Ishikawa (cell line): ENCODE results near the gene SLCO3A1.

Source experiments
- CEBPB ChIP-seq: IDR thresholded peaks from 2 replicates; pipeline ENCODE4 v1.6.1; 2012
- CREB1 ChIP-seq: IDR thresholded peaks from 2 replicates; pipeline ENCODE4 v1.6.1; 2012; ENCODE audit warnings: low read depth
- EGR1 ChIP-seq: IDR thresholded peaks from 2 replicates; pipeline ENCODE4 v1.6.1; 2012
- EP300 ChIP-seq: IDR thresholded peaks from 2 replicates; pipeline ENCODE4 v1.6.1; 2012; ENCODE audit warnings: borderline replicate concordance
- FOXM1 ChIP-seq: IDR thresholded peaks from 2 replicates; pipeline ENCODE4 v1.6.1; 2012; ENCODE audit warnings: low read depth, borderline replicate concordance
- NFIC ChIP-seq: IDR thresholded peaks from 2 replicates; pipeline ENCODE4 v1.6.1; 2012
- RAD21 ChIP-seq: IDR thresholded peaks from 2 replicates; pipeline ENCODE4 v1.6.1; 2012; ENCODE audit warnings: low read depth
- TAF1 ChIP-seq: IDR thresholded peaks from 2 replicates; pipeline ENCODE4 v1.6.1; 2012; ENCODE audit warnings: low read depth, mild to moderate bottlenecking
- TCF12 ChIP-seq: IDR thresholded peaks from 2 replicates; pipeline ENCODE4 v1.6.1; 2012; ENCODE audit warnings: low read depth
- TEAD4 ChIP-seq: IDR thresholded peaks from 2 replicates; pipeline ENCODE4 v1.6.1; 2012
- YY1 ChIP-seq: IDR thresholded peaks from 2 replicates; pipeline ENCODE4 v1.6.1; 2012; ENCODE audit warnings: low read depth
- ZBTB7A ChIP-seq: IDR thresholded peaks from 2 replicates; pipeline ENCODE4 v1.6.1; 2012; ENCODE audit warnings: low read depth
- TF ChIP-seq, protein P1 (sequence below): IDR thresholded peaks from 2 replicates; pipeline ENCODE4 v1.6.1; 2012; ENCODE audit warnings: low read depth, mild to moderate bottlenecking
- TF ChIP-seq, protein P2 (sequence below): IDR thresholded peaks from 2 replicates; pipeline ENCODE4 v1.6.1; 2012
- TF ChIP-seq, protein P3 (sequence below): IDR thresholded peaks from 2 replicates; pipeline ENCODE4 v1.6.1; 2012

SLCO3A1 gene

DNA sequence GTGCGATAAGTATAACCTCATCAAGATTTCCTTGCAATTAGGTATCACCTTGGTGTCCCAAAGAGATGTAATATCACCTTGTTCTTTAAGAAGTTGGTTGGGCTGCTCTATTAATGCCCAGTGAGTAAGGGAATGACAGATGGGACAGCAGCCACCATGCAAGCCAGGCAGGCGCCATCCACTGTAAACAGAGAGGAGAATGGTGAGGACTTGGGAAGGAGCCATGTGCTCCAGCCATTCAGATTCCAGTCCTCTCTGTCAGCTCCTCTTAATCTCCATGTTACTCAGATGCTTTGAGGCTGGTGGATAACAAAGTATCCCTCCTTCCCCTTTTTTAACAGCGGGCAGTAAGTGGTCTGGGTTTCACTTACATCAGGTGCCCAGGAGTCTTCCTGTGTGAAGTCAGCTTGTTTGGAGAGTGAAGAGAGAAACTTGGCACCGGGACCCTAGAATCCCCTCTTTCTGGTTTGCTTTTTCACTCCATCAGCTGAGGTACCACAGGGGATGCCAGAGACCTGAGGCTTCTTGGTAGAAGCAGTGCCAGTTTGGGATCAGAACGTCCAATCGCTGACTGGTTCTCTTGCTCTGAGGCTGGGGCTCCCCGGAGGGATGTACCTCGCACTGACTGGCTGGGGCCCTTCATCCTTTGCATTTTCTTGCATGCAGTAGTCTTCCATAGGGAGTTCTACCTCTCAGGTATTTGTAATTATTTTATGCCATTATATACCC is 29.5 kb downstream of the SLCO3A1 start:
- TF ChIP-seq EP300 (no peak), ZBTB7A (no peak), TAF1 (no peak), CEBPB (no peak), TCF12 (no peak), RAD21 (no peak), FOXM1 (no peak), CREB1 (no peak), EGR1 (no peak), TEAD4 (no peak), NFIC (no peak)
- TF ChIP-seq, protein P1, sequence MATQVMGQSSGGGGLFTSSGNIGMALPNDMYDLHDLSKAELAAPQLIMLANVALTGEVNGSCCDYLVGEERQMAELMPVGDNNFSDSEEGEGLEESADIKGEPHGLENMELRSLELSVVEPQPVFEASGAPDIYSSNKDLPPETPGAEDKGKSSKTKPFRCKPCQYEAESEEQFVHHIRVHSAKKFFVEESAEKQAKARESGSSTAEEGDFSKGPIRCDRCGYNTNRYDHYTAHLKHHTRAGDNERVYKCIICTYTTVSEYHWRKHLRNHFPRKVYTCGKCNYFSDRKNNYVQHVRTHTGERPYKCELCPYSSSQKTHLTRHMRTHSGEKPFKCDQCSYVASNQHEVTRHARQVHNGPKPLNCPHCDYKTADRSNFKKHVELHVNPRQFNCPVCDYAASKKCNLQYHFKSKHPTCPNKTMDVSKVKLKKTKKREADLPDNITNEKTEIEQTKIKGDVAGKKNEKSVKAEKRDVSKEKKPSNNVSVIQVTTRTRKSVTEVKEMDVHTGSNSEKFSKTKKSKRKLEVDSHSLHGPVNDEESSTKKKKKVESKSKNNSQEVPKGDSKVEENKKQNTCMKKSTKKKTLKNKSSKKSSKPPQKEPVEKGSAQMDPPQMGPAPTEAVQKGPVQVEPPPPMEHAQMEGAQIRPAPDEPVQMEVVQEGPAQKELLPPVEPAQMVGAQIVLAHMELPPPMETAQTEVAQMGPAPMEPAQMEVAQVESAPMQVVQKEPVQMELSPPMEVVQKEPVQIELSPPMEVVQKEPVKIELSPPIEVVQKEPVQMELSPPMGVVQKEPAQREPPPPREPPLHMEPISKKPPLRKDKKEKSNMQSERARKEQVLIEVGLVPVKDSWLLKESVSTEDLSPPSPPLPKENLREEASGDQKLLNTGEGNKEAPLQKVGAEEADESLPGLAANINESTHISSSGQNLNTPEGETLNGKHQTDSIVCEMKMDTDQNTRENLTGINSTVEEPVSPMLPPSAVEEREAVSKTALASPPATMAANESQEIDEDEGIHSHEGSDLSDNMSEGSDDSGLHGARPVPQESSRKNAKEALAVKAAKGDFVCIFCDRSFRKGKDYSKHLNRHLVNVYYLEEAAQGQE = no peak
- TF ChIP-seq, protein P2, sequence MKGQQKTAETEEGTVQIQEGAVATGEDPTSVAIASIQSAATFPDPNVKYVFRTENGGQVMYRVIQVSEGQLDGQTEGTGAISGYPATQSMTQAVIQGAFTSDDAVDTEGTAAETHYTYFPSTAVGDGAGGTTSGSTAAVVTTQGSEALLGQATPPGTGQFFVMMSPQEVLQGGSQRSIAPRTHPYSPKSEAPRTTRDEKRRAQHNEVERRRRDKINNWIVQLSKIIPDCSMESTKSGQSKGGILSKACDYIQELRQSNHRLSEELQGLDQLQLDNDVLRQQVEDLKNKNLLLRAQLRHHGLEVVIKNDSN = no peak
- TF ChIP-seq, protein P3, sequence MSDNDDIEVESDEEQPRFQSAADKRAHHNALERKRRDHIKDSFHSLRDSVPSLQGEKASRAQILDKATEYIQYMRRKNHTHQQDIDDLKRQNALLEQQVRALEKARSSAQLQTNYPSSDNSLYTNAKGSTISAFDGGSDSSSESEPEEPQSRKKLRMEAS = no peak

DNA sequence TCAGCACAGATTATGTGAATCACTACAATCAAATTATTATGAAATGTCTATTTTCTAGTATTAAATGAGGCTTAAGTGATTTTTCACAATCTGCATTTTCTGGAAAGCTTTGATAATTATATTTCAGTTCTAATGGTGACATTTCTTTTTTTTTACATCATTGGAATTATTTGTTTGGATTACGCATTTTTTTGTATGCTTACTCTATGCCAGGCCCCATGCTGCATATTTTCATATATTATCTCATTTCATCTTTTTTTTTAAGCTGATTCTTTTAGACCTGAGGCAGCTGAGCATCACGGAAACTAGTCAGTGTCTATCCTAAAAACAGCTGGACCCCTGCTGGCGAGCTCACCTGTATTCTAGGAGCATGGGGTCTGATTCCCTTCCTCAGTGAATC is 31.1 kb downstream of the SLCO3A1 start:
- no peak for TF ChIP-seq TEAD4
- no peak for TF ChIP-seq FOXM1
- TF ChIP-seq NFIC = no peak
- TF ChIP-seq TAF1 = no peak
- TF ChIP-seq, protein P2 = no peak
- TF ChIP-seq EP300 = no peak
- TF ChIP-seq, protein P1 = no peak
- no peak for TF ChIP-seq EGR1
- no peak for TF ChIP-seq YY1
- TF ChIP-seq CREB1 = no peak
- TF ChIP-seq ZBTB7A = no peak

DNA sequence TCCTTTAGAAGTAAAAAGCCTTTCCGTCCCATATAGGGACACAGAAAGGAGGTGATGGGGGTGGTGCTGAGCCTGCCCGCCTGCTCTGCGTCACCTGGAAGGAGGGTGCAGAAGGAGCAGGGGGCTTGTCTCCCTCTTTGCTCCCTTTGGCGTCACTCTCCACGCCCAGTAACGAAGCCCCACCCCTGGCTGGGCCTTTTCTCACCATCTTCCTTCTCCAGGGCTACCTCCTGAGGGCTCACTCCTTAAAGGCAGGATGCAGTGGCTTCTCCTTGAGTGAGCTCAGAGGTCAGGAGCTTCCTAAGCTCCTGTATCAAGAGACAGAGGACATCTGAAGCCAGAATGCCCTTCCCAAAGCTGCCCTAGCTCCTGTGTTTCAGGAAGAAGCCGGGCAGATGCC is 31.5 kb downstream of the SLCO3A1 start:
- TF ChIP-seq YY1 (no peak), FOXM1 (no peak), TEAD4 (no peak), RAD21 (no peak), CREB1 (no peak), ZBTB7A (no peak), TAF1 (no peak), EGR1 (no peak), CEBPB (no peak), EP300 (no peak)
- TF ChIP-seq, protein P1 = no peak
- TF ChIP-seq, protein P2 = no peak

DNA sequence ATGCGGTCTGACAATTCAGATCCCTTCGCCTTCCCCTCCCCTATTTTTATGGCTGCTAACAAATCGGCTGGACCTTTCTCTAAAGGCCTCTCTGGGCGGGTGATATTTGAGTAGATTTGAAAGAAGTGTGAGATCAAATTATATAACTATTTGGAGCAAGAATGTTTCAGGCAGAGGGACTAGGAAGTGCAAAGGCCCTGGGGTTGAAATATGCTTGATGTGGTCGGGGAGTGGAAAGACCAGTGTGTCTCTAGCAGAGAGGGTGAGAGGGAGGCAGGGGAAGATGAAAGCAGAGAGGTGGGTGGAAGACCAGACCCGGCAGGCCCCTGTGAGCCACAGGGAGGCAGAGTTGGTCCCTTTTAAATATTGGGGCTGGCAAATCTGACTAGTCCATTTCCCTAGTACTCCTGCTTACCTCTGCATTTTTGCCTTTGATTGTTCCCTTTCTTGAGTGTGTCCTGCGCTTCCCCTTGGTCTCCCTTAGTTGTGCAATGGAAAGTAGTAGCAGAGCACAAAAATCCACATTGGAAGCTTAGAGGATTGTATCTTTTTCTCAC is 32.3 kb downstream of the SLCO3A1 start:
- no peak for TF ChIP-seq CREB1
- no peak for TF ChIP-seq NFIC
- TF ChIP-seq YY1 = no peak
- no peak for TF ChIP-seq RAD21
- TF ChIP-seq CEBPB = no peak
- no peak for TF ChIP-seq EP300
- TF ChIP-seq, protein P1 = no peak
- TF ChIP-seq, protein P3 = no peak
- TF ChIP-seq TEAD4 = no peak
- TF ChIP-seq ZBTB7A = no peak
- TF ChIP-seq, protein P2 = no peak
- TF ChIP-seq EGR1 = no peak
- no peak for TF ChIP-seq FOXM1
- no peak for TF ChIP-seq TAF1
